Measurements from ENCODE around the gene CD82. TPM values are rescaled to one million over a fixed set of nuclear protein-coding genes. Genes with fewer than 3 reads are reported as not detected.

Gene CD82
- total and polyA plus RNA-seq, 9 donors, result 6.9 to 74.9 (median 29.5) TPM

DNA sequence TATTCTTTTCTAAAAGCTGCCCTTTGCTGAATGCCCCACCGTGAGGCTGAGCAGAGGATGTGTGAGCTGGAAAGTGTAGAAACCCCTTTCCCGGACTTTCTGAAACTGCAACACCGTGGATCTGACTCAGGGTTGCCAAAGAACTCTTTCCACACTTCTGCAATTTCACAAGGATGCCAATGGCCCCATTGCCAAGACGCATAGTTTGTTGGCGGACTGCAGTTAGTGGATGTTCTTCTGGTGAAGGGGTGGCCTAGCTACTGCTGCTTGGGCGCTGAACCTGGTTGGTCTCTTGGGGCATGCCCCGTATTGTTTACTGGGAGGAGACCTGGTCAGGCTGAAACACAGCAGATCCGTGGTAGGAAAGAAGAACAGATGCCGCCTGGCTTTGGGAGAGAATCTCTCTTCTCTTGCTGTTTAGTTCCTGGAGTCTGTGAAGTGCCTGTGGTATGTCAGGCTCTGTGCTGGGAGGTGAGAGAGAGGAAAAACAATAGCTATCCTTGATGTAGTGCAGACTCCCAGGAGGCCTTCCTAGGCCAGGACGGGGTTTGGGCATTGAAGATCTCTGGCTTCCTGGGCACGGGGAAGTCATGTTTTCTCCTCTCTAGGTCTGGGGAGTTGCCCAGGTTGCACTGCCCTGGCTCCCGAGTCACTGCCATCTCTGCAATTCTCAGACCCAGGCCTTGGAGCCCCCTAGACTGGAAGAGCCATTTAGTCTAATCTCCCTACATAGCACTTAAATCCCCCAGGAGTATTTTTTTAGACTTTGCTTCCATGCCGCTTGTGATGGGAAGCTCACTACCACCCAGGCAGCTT, 26.9 kb downstream of the CD82 start:
- DNase-seq, result peak in 1 of 5 donors; percentile 63
- no peaks in the 10 kb centered on the region for H3K36me3 ChIP-seq
- H3K9me3 ChIP-seq, result no peaks in the 10 kb centered on the region
- WGBS, 3 donors, result 65 to 73% (median 66%) methylated on average over 13 of the region's 13 CpGs
- intact Hi-C loops (cut with DNase I), result no loop called here
- TF ChIP-seq EP300 (IDR thresholded peaks at IDR 0.05) (peak; percentile 69), POLR2A (IDR thresholded peaks at IDR 0.05) (no peak)
- no peaks in the 10 kb centered on the region for H3K27me3 ChIP-seq
- no peak overlapping the region for H3K4me3 ChIP-seq
- no peak overlapping the region for H3K27ac ChIP-seq
- H3K4me1 ChIP-seq (ENCODE audit: insufficient read depth), result peaks cover 14% of the 10 kb centered on the region

DNA sequence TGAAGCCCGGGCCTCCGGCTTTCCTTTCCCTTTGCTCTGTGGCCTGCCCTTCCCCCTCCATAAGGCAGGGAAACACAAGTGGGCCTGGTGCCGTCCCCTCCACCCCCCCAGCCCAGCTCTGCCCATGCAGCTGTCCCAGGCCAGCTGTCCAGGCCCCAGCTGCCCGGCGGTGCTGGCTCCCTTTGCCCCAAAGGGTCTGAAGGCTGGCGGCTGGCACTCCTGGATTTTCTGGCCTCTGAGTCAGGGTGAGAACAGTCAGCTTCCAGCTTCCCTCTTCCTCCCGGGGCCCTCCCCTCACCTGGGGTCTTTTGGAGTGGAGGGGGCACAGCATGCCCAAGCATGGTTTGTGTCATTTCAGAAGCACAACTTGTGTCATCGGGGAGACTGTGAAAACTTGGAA, 27.8 kb downstream of the CD82 start:
- TF ChIP-seq, protein P1, sequence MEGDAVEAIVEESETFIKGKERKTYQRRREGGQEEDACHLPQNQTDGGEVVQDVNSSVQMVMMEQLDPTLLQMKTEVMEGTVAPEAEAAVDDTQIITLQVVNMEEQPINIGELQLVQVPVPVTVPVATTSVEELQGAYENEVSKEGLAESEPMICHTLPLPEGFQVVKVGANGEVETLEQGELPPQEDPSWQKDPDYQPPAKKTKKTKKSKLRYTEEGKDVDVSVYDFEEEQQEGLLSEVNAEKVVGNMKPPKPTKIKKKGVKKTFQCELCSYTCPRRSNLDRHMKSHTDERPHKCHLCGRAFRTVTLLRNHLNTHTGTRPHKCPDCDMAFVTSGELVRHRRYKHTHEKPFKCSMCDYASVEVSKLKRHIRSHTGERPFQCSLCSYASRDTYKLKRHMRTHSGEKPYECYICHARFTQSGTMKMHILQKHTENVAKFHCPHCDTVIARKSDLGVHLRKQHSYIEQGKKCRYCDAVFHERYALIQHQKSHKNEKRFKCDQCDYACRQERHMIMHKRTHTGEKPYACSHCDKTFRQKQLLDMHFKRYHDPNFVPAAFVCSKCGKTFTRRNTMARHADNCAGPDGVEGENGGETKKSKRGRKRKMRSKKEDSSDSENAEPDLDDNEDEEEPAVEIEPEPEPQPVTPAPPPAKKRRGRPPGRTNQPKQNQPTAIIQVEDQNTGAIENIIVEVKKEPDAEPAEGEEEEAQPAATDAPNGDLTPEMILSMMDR (IDR thresholded peaks at IDR 0.05), result no peak
- no peak for TF ChIP-seq POLR2A (IDR thresholded peaks at IDR 0.05)
- TF ChIP-seq EP300 (IDR thresholded peaks at IDR 0.05), result no peak
- no peaks in the 10 kb centered on the region for H3K27me3 ChIP-seq
- H3K36me3 ChIP-seq, result no peaks in the 10 kb centered on the region
- no peaks in the 10 kb centered on the region for H3K9me3 ChIP-seq
- WGBS, 3 donors, result 57 to 75% (median 61%) methylated on average over 8 of the region's 8 CpGs
- H3K27ac ChIP-seq, result no peak overlapping the region
- intact Hi-C loops (cut with DNase I), result no loop called here
- DNase-seq, result no peak
- peaks cover 17% of the 10 kb centered on the region for H3K4me1 ChIP-seq (ENCODE audit: insufficient read depth)
- no peak overlapping the region for H3K4me3 ChIP-seq

DNA sequence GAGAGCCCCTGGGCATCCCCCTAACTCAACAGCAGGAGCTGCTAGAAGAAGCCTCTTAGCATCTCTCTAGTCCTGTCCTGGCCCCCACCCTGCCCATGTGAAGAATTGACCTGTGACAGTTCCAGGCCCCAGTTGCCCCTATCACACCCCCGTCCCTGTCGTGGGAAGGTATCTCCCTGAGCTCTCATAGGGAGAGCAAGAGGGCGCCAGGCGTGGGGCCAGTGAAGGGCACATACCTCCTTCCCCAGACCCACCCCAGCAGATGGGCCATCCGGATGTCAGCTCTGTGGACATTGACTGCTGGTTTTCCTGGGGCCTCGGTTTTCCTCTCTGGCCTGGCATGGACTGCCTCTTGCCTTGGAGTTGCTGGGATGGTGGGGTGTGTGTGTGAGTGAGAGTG, 29.5 kb downstream of the CD82 start:
- no peaks in the 10 kb centered on the region for H3K9me3 ChIP-seq
- H3K27me3 ChIP-seq, result no peaks in the 10 kb centered on the region
- peaks cover 22% of the 10 kb centered on the region for H3K4me1 ChIP-seq (ENCODE audit: insufficient read depth)
- peak overlapping the region in 1 of 2 donors; percentile 53 for H3K27ac ChIP-seq
- no peak overlapping the region for H3K4me3 ChIP-seq
- TF ChIP-seq EP300 (IDR thresholded peaks at IDR 0.05) (no peak), POLR2A (IDR thresholded peaks at IDR 0.05) (no peak)
- TF ChIP-seq, protein P1 (IDR thresholded peaks at IDR 0.05), result no peak
- DNase-seq, result no peak
- no peaks in the 10 kb centered on the region for H3K36me3 ChIP-seq
- intact Hi-C loops (cut with DNase I), result no loop called here
- 81 to 85% (median 83%) methylated on average over 6 of the region's 6 CpGs for WGBS, 3 donors

DNA sequence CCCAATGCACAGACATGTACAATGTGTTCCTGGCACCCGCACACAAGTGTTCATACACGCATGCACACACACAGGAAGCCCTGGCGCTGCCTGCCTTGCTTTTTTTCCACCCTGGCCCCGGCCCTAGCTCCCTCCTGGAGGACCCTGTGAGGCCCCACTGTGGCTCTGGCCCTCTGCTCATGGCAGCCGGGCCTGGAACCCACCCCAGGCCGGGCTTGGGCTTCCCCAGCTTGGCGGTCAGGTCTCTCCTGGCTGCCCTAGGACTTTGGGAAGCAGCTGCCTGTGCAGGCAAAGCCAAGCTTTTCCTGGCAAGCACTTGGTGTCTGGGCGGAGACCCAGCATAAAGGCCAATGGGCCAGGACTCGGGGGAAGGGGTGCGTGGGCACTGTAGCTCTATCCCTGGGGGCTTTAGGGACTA, 30.5 kb downstream of the CD82 start:
- TF ChIP-seq, protein P1 (IDR thresholded peaks at IDR 0.05), result no peak
- TF ChIP-seq EP300 (IDR thresholded peaks at IDR 0.05) (no peak), POLR2A (IDR thresholded peaks at IDR 0.05) (no peak)
- Histone ChIP-seq H3K9me3 (no peaks in the 10 kb centered on the region), H3K27me3 (no peaks in the 10 kb centered on the region), H3K27ac (peak overlapping the region; percentile 49 to 53), H3K4me3 (no peak overlapping the region), H3K4me1 (ENCODE audit: insufficient read depth) (peaks cover 28% of the 10 kb centered on the region), H3K36me3 (no peaks in the 10 kb centered on the region)
- 20 to 26% (median 20%) methylated on average over 9 to 10 of the region's 10 CpGs for WGBS, 3 donors
- intact Hi-C loops (cut with DNase I), result no loop called here
- DNase-seq, result peak; percentile 67 to 88 (median 83)
